GM19023 (cell line): ENCODE results near the gene TBC1D24.
"Not testable (repeated sequence)": the region's sequence is repeated elsewhere in the genome, so short reads cannot be mapped to it uniquely, and the experiment has no call there.

Source experiments
- ATAC-seq: cut with Tn5 transposase; IDR thresholded peaks from one replicate; pipeline ENCODE4 v1.9.1; 2021; ENCODE audit warnings: mild to moderate bottlenecking, moderate library complexity; ENCODE audit not compliant: unreplicated experiment

Gene TBC1D24

DNA sequence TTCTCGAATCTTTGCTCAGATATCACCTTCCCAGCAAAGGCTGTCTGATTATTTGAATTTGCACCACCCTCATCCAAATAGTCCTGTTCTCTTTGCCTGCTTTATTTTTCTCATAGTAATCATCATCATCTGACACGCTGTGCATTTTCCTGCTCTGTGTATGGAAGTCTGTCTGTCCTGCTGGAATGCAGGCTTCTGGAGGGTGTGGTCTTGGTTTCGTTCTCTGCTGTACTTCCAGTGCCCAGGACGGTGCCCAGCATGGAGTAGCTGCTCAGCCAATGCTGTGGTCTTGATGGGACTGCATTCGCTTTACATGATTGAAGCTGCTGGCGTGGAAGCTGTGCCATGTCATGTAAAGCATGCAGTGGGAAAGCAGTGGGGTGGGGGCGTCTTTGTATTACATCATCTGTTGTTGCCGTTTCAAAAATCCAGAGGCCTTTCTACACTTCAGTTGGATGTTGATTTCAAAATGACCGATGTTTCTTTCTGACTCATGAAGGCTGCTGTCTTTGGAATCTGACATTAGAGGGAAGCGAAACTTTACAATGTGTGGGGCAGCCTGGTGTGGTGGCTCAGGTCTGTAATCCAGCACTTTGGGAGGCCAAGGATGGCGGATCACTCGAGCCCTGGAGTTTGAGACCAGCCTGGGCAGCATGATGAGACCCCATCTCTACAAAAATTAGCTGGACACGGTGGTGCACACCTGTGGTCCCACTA is 79.9 kb downstream of the TBC1D24 start:
- not testable (repeated sequence) for ATAC-seq
